IMR-90 (cell line): ENCODE data around the gene SPATA3. TPM values are rescaled to one million over a fixed set of nuclear protein-coding genes. Genes with fewer than 3 reads are reported as not detected.

Experiments
- ATAC-seq: fragments of 200-7000 bp; cut with Tn5 transposase; 2 replicates; pipeline ENCODE4 v1.9.1; 2020; ENCODE audit warnings: low read depth, mild to moderate bottlenecking, moderate library complexity
- BruUV-seq: library from RNA; stranded (reverse); fragments of 400-500 nt; replicated peaks from 2 replicates; lab custom pipeline; 2021; lab: Mats Ljungman, UMichigan
- CTCF ChIA-PET: fragments of 300-600 bp; formaldehyde crosslinking; extraction: SDS; loops from one replicate; lab custom pipeline; 2021; ENCODE audit warnings: antibody characterized with exemption; lab: Yijun Ruan, JAX
- POLR2A ChIA-PET: fragments of 300-600 bp; sonication (Branson Sonifier 250); formaldehyde crosslinking; loops from one replicate; lab custom pipeline; 2022; ENCODE audit warnings: antibody characterized with exemption; ENCODE audit not compliant: unreplicated experiment; lab: Charles Lee
- DNase-seq: peaks from one replicate; pipeline ENCODE4 v3.0.0; 2013
- H2AFZ ChIP-seq: replicated peaks from 2 replicates; pipeline ENCODE3; 2013; ENCODE audit warnings: low read length, mild to moderate bottlenecking; ENCODE audit not compliant: poor library complexity
- H2AK5ac ChIP-seq: 2 replicates; pipeline ENCODE4 v1.6.1; 2013; ENCODE audit warnings: low read depth, low read length, inconsistent platforms
- H2AK9ac ChIP-seq: replicated peaks from 2 replicates; pipeline ENCODE3; 2013; ENCODE audit warnings: mild to moderate bottlenecking, low read depth, low read length, moderate library complexity; ENCODE audit not compliant: poor library complexity
- H2BK120ac ChIP-seq: 2 replicates; pipeline ENCODE4 v1.6.1; 2013; ENCODE audit warnings: low read depth, low read length, inconsistent platforms
- H2BK15ac ChIP-seq: 3 replicates; pipeline ENCODE4 v1.6.1; 2013; ENCODE audit warnings: low read depth, low read length, inconsistent platforms
- H2BK20ac ChIP-seq: 2 replicates; pipeline ENCODE4 v1.6.1; 2013; ENCODE audit warnings: low read depth, mild to moderate bottlenecking, inconsistent platforms, low read length, moderate library complexity
- H2BK5ac ChIP-seq: 2 replicates; pipeline ENCODE4 v1.6.1; 2013; ENCODE audit warnings: mild to moderate bottlenecking, low read depth, low read length, inconsistent platforms; ENCODE audit not compliant: poor library complexity, severe bottlenecking
- H3K14ac ChIP-seq: replicated peaks from 2 replicates; pipeline ENCODE4 v1.6.1; 2013; ENCODE audit warnings: low read depth, low read length, inconsistent platforms
- H3K18ac ChIP-seq: 2 replicates; pipeline ENCODE4 v1.6.1; 2013; ENCODE audit warnings: low read depth, low read length, control low read depth
- H3K23ac ChIP-seq: 2 replicates; pipeline ENCODE4 v1.6.1; 2013; ENCODE audit warnings: low read depth, low read length, inconsistent platforms
- H3K27ac ChIP-seq: 2 replicates; pipeline ENCODE4 v1.5.1; 2013; ENCODE audit warnings: mild to moderate bottlenecking, control low read depth, low read length; ENCODE audit not compliant: insufficient read depth
- H3K27me3 ChIP-seq: 2 replicates; pipeline ENCODE4 v1.6.1; 2013; ENCODE audit warnings: low read length; ENCODE audit not compliant: control insufficient read depth, insufficient read depth
- H3K36me3 ChIP-seq: 2 replicates; pipeline ENCODE4 v1.6.1; 2013; ENCODE audit warnings: low read length, mixed read lengths; ENCODE audit not compliant: control insufficient read depth, insufficient read depth
- H3K4ac ChIP-seq: 2 replicates; pipeline ENCODE4 v1.6.1; 2013; ENCODE audit warnings: low read depth, low read length, inconsistent platforms
- H3K4me1 ChIP-seq: 2 replicates; pipeline ENCODE4 v1.6.1; 2013; ENCODE audit warnings: low read length, mixed read lengths; ENCODE audit not compliant: control insufficient read depth, insufficient read depth
- H3K4me2 ChIP-seq: 2 replicates; pipeline ENCODE4 v1.6.1; 2013; ENCODE audit warnings: low read depth, mild to moderate bottlenecking, control low read depth, low read length, moderate library complexity
- H3K4me3 ChIP-seq: 2 replicates; pipeline ENCODE4 v1.5.1; 2013; ENCODE audit warnings: low read depth, mild to moderate bottlenecking, control low read depth, low read length, moderate library complexity; ENCODE audit not compliant: insufficient read depth
- H3K56ac ChIP-seq: 2 replicates; pipeline ENCODE4 v1.6.1; 2013; ENCODE audit warnings: low read length, inconsistent platforms; ENCODE audit not compliant: insufficient read depth; ENCODE audit errors: extremely low read depth
- H3K79me1 ChIP-seq, 2 experiments: 2 replicates each; pipeline ENCODE4 v1.6.1; 2013; ENCODE audit warnings: low read length in 2 of 2, inconsistent platforms in 1 of 2, low read depth in 1 of 2
- H3K9ac ChIP-seq: 2 replicates; pipeline ENCODE4 v1.6.1; 2013; ENCODE audit warnings: low read depth, low read length, control low read depth
- H3K9me1 ChIP-seq: 2 replicates; pipeline ENCODE4 v1.6.1; 2013; ENCODE audit warnings: low read length, inconsistent platforms; ENCODE audit not compliant: insufficient read depth
- H3K9me3 ChIP-seq: 2 replicates; pipeline ENCODE4 v1.6.1; 2013; ENCODE audit warnings: low read length; ENCODE audit not compliant: control insufficient read depth, insufficient read depth
- H4K20me1 ChIP-seq: 2 replicates; pipeline ENCODE4 v1.6.1; 2013; ENCODE audit warnings: low read length, inconsistent platforms; ENCODE audit not compliant: insufficient read depth
- H4K5ac ChIP-seq: 2 replicates; pipeline ENCODE4 v1.6.1; 2013; ENCODE audit warnings: mild to moderate bottlenecking, low read depth, low read length, control low read depth
- H4K8ac ChIP-seq, 2 experiments: 2 replicates each; pipeline ENCODE4 v1.6.1; 2013; ENCODE audit warnings: low read depth in 2 of 2, low read length in 2 of 2, control low read depth in 1 of 2, inconsistent platforms in 1 of 2
- H4K91ac ChIP-seq: 2 replicates; pipeline ENCODE4 v1.6.1; 2013; ENCODE audit warnings: low read depth, low read length, inconsistent platforms; ENCODE audit not compliant: insufficient read depth
- BHLHE40 ChIP-seq: fragments of 150-350 bp; IDR thresholded peaks from 2 replicates; pipeline ENCODE4 v1.6.1; 2016; ENCODE audit warnings: mild to moderate bottlenecking, low read depth, low read length
- CEBPB ChIP-seq: IDR thresholded peaks from 2 replicates; pipeline ENCODE4 v1.6.1; 2012; ENCODE audit warnings: low read depth, low read length, improper control_type of control experiment
- CHD1 ChIP-seq: IDR thresholded peaks from 2 replicates; pipeline ENCODE4 v1.6.1; 2012; ENCODE audit warnings: low read depth, low read length, improper control_type of control experiment
- FOS ChIP-seq: fragments of 150-350 bp; IDR thresholded peaks from 2 replicates; pipeline ENCODE4 v1.6.1; 2016; ENCODE audit warnings: low read depth, low read length
- MAFK ChIP-seq: IDR thresholded peaks from 2 replicates; pipeline ENCODE4 v1.6.1; 2012; ENCODE audit warnings: low read depth, low read length, improper control_type of control experiment
- MAZ ChIP-seq: IDR thresholded peaks from 2 replicates; pipeline ENCODE4 v1.6.1; 2012; ENCODE audit warnings: low read depth, mild to moderate bottlenecking, low read length, improper control_type of control experiment, moderate library complexity, borderline replicate concordance
- MXI1 ChIP-seq: IDR thresholded peaks from 2 replicates; pipeline ENCODE4 v1.6.1; 2012; ENCODE audit warnings: low read depth, mild to moderate bottlenecking, low read length, moderate library complexity, borderline replicate concordance
- NFE2L2 ChIP-seq: fragments of 150-350 bp; IDR thresholded peaks from 2 replicates; pipeline ENCODE4 v1.6.1; 2016; ENCODE audit warnings: low read depth, mild to moderate bottlenecking, low read length
- POLR2A ChIP-seq: IDR thresholded peaks from 2 replicates; pipeline ENCODE4 v1.6.1; 2012; ENCODE audit warnings: mild to moderate bottlenecking, low read depth, low read length
- RAD21 ChIP-seq: IDR thresholded peaks from 2 replicates; pipeline ENCODE4 v1.6.1; 2012; ENCODE audit warnings: low read length, improper control_type of control experiment
- RCOR1 ChIP-seq: IDR thresholded peaks from 2 replicates; pipeline ENCODE4 v1.6.1; 2012; ENCODE audit warnings: mild to moderate bottlenecking, low read length, improper control_type of control experiment; ENCODE audit not compliant: insufficient replicate concordance
- RFX5 ChIP-seq: IDR thresholded peaks from 2 replicates; pipeline ENCODE4 v1.8.0; 2012; ENCODE audit warnings: low read depth, mild to moderate bottlenecking, low read length, moderate library complexity
- SMC3 ChIP-seq: fragments of 150-350 bp; IDR thresholded peaks from 2 replicates; pipeline ENCODE4 v1.6.1; 2016; ENCODE audit warnings: low read depth, mild to moderate bottlenecking, antibody characterized with exemption, low read length, moderate library complexity
- WGBS, 2 experiments: methylation state at CpG; one replicate each; pipeline versions ENCODE4 v1.1.5 to v1.1.7; 2013; ENCODE audit warnings: missing lambda C conversion rate in 2 of 2; ENCODE audit not compliant: insufficient read length in 1 of 2; ENCODE audit errors: extremely low coverage in 2 of 2; 5-methylcytosine and 5-hydroxymethylcytosine counted together
- dilution Hi-C: fragments of 300-500 bp; cut with HindIII; formaldehyde crosslinking; loops from one replicate; pipeline ENCODE4 v1.14.3; 2018; ENCODE audit warnings: low sequenced_read_pairs; ENCODE audit not compliant: unreplicated experiment
- in situ Hi-C: fragments of 300-500 bp; cut with MboI; formaldehyde crosslinking; loops from 3 replicates; pipeline ENCODE4 v1.14.3; 2019; ENCODE audit warnings: low sequenced_read_pairs, inconsistent platforms, mixed read lengths
- intact Hi-C: fragments of 100-400 bp; cut with micrococcal nuclease; formaldehyde crosslinking; loops from 2 replicates; pipeline ENCODE4 v1.10.0; 2022
- polyA plus RNA-seq, 3 experiments: library from polyadenylated mRNA; depleted of rRNA; stranded (reverse); fragments of >200 nt; gene quantifications; 2 replicates each; pipeline ENCODE4 v1.2.3, GENCODE V29; 2012; ENCODE audit warnings: low replicate concordance in 1 of 3
- total RNA-seq: library from RNA; depleted of rRNA; stranded (reverse); fragments of >200 nt; gene quantifications from 2 replicates; pipeline ENCODE4 v1.2.3, GENCODE V29; 2012
- TF ChIP-seq, protein P1 (sequence below): fragments of 150-350 bp; IDR thresholded peaks from 2 replicates; pipeline ENCODE4 v1.6.1; 2016; ENCODE audit warnings: low read depth, mild to moderate bottlenecking, low read length, moderate library complexity, borderline replicate concordance
- TF ChIP-seq, protein P2 (sequence below): conservative IDR thresholded peaks from 2 replicates; pipeline ENCODE4 v1.5.1; 2012; ENCODE audit warnings: mild to moderate bottlenecking, low read depth, low read length, improper control_type of control experiment
- TF ChIP-seq, protein P3 (sequence below): fragments of 150-350 bp; IDR thresholded peaks from 2 replicates; pipeline ENCODE4 v1.6.1; 2017; ENCODE audit warnings: mild to moderate bottlenecking, antibody characterized with exemption, low read length, low read depth

Gene SPATA3
- total and polyA plus RNA-seq, 2 of the 4 experiments (the other 2 are of a cell fraction): not detected

DNA sequence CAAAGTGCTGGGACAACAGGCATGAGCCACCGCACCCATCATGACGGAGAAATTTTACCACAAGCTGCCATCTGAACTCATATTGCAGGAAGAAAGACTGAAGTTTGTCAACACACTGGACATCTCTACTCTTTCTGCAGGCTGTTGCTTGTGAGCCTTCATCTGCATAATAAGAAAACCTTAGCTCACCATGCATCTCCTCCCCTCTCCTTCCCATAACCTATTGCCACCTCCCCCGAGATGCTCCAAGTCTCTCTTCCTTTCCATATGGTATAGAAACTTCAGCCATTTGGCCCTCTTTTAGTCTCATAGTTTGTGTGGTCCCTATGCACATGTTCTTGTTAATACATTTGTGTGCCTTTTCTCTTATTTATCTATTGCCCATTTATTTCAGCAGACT lies 22.3 kb downstream of the SPATA3 start:
- 95% methylated on average over 2 of the region's 3 CpGs; no CpG with 5 or more reads in 1 of the 2 experiments for WGBS, 2 experiments
- Histone ChIP-seq H3K4ac (no peak overlapping the region), H3K9ac (no peak overlapping the region)

More for the DNA sequence above, 22.3 kb downstream of the SPATA3 start:
- Histone ChIP-seq H3K9me3 (no peaks in the 10 kb centered on the region), H3K9me1 (no peaks in the 10 kb centered on the region), H3K56ac (no peak overlapping the region), H3K4me3 (no peak overlapping the region), H2BK20ac (no peak overlapping the region), H2AFZ (no peak overlapping the region), H3K14ac (no peak overlapping the region), H2AK5ac (no peak overlapping the region), H3K23ac (no peak overlapping the region), H4K8ac (no peak overlapping the region), H4K5ac (no peak overlapping the region), H3K4me2 (no peak overlapping the region), H4K91ac (no peak overlapping the region), H3K27me3 (peaks cover 32% of the 10 kb centered on the region), H3K79me1 (no peaks in the 10 kb centered on the region), H3K36me3 (no peaks in the 10 kb centered on the region), H3K18ac (no peak overlapping the region), H3K4me1 (no peaks in the 10 kb centered on the region), H3K27ac (no peak overlapping the region), H2AK9ac (no peak overlapping the region), H2BK120ac (no peak overlapping the region), H2BK5ac (no peak overlapping the region), H2BK15ac (no peak overlapping the region), H4K20me1 (no peaks in the 10 kb centered on the region)
- DNase-seq: no peak
- dilution Hi-C loops: no loop called here
- in situ Hi-C loops: no loop called here
- ATAC-seq: no peak
- intact Hi-C loops: loop anchor here (10.0 kb wide), 1 partner anchor 63 kb away; no protein-coding TSS in a partner anchor
- ChIA-PET POLR2A (no interaction called here), CTCF (no interaction called here)
- BruUV-seq: no TSS peak
- no peak for TF ChIP-seq CEBPB
- no peak for TF ChIP-seq BHLHE40
- TF ChIP-seq RCOR1: no peak
- no peak for TF ChIP-seq MAFK
- TF ChIP-seq, protein P1, sequence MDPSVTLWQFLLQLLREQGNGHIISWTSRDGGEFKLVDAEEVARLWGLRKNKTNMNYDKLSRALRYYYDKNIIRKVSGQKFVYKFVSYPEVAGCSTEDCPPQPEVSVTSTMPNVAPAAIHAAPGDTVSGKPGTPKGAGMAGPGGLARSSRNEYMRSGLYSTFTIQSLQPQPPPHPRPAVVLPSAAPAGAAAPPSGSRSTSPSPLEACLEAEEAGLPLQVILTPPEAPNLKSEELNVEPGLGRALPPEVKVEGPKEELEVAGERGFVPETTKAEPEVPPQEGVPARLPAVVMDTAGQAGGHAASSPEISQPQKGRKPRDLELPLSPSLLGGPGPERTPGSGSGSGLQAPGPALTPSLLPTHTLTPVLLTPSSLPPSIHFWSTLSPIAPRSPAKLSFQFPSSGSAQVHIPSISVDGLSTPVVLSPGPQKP: no peak
- no peak for TF ChIP-seq MAZ
- no peak for TF ChIP-seq RFX5
- TF ChIP-seq, protein P2, sequence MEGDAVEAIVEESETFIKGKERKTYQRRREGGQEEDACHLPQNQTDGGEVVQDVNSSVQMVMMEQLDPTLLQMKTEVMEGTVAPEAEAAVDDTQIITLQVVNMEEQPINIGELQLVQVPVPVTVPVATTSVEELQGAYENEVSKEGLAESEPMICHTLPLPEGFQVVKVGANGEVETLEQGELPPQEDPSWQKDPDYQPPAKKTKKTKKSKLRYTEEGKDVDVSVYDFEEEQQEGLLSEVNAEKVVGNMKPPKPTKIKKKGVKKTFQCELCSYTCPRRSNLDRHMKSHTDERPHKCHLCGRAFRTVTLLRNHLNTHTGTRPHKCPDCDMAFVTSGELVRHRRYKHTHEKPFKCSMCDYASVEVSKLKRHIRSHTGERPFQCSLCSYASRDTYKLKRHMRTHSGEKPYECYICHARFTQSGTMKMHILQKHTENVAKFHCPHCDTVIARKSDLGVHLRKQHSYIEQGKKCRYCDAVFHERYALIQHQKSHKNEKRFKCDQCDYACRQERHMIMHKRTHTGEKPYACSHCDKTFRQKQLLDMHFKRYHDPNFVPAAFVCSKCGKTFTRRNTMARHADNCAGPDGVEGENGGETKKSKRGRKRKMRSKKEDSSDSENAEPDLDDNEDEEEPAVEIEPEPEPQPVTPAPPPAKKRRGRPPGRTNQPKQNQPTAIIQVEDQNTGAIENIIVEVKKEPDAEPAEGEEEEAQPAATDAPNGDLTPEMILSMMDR: no peak
- TF ChIP-seq NFE2L2: no peak
- TF ChIP-seq POLR2A: no peak
- TF ChIP-seq, protein P3, sequence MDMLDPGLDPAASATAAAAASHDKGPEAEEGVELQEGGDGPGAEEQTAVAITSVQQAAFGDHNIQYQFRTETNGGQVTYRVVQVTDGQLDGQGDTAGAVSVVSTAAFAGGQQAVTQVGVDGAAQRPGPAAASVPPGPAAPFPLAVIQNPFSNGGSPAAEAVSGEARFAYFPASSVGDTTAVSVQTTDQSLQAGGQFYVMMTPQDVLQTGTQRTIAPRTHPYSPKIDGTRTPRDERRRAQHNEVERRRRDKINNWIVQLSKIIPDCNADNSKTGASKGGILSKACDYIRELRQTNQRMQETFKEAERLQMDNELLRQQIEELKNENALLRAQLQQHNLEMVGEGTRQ: no peak
- no peak for TF ChIP-seq SMC3
- TF ChIP-seq MXI1: no peak
- no peak for TF ChIP-seq FOS
- TF ChIP-seq RAD21: no peak
- TF ChIP-seq CHD1: no peak
